ENCODE results near the gene RMI2.

RMI2 gene

GRCh38 chr16:11327277-11328171, 17.7 kb upstream of the RMI2 start:
- no peak overlapping the region for H3K27ac ChIP-seq
- TF ChIP-seq CTCF (conservative IDR thresholded peaks at IDR 0.05), result no peak

- H3K27ac ChIP-seq, result no peak overlapping the region
- TF ChIP-seq CTCF (conservative IDR thresholded peaks at IDR 0.05), result no peak
These were observed 16.8 kb upstream of the RMI2 start for GRCh38 chr16:11328172-11329070.

- no peak for TF ChIP-seq CTCF (conservative IDR thresholded peaks at IDR 0.05)
- no peak overlapping the region for H3K27ac ChIP-seq
These were observed 16.2 kb upstream of the RMI2 start for GRCh38 chr16:11329071-11329491.

GRCh38 chr16:11329891-11330290, 15.4 kb upstream of the RMI2 start:
- TF ChIP-seq CTCF (conservative IDR thresholded peaks at IDR 0.05), result no peak
- no peak overlapping the region for H3K27ac ChIP-seq

GRCh38 chr16:11330526-11331237, 14.6 kb upstream of the RMI2 start:
- no peak for TF ChIP-seq CTCF (conservative IDR thresholded peaks at IDR 0.05)
- no peak overlapping the region for H3K27ac ChIP-seq

- no peak overlapping the region for H3K27ac ChIP-seq
- TF ChIP-seq CTCF (conservative IDR thresholded peaks at IDR 0.05), result no peak
These were observed 13.3 kb upstream of the RMI2 start for GRCh38 chr16:11331967-11332366.

- no peak overlapping the region for H3K27ac ChIP-seq
- no peak for TF ChIP-seq CTCF (conservative IDR thresholded peaks at IDR 0.05)
These were observed 12.2 kb upstream of the RMI2 start for GRCh38 chr16:11333010-11333409.
